GM19328 (cell line): ENCODE data around the gene PARN.

Experiments used
- ATAC-seq: cut with Tn5 transposase; IDR thresholded peaks from one replicate; pipeline ENCODE4 v1.9.1; 2021; ENCODE audit warnings: mild to moderate bottlenecking, moderate library complexity; ENCODE audit not compliant: unreplicated experiment

The PARN gene

DNA sequence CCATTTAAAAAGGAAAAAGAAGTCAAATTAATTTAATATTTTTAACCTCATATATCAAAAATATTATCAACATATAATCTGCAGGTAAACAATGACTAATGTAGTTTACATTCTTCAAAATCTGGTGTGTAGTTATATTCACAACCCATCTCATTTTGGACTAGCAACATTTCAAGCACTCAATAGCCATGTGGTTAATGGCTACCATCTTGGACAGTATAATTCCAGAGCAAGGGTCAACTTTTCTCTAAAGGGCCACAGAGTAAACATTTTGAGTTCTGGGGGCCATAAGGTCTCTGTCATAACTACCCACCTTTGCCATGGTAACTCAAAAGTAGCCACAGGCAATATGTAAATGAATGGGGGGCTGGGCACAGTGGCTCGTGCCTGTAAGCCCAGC is 153.9 kb downstream of the PARN start:
- no peak for ATAC-seq

DNA sequence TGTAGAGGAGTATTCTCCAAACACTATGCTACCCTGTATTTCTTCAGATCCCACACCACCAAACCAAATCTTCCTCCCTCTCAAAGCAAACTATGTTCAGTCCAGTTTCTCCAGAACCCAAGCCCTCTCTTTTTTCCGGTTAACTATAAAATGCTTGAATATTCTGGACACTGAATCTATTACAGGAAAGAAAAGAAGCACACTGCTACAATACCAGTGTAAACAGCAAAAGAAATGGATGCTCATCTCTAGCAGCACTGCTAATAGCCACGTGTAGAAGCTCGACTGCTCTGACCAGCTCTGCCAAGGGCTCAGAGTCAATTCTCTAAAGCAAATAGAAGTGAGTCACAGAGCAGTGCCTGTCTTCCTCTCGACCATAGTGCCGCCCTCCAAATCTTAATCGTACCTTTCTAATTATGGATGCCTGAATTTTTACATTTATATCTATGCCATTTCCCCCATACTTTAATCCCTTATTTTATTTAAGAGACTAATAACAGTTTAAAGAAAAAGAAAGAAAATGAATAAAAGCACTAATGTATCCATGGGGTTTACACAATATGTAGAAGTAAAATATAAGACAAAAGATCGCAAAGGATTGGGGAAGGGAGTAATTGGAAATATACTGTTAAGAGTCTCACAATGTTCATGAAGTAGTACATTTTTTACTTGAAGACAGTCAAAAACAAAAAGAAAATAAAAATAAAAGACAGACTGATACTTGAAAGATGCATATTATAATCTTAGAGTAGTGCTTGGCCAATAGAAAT is 154.5 kb downstream of the PARN start:
- no peak for ATAC-seq

DNA sequence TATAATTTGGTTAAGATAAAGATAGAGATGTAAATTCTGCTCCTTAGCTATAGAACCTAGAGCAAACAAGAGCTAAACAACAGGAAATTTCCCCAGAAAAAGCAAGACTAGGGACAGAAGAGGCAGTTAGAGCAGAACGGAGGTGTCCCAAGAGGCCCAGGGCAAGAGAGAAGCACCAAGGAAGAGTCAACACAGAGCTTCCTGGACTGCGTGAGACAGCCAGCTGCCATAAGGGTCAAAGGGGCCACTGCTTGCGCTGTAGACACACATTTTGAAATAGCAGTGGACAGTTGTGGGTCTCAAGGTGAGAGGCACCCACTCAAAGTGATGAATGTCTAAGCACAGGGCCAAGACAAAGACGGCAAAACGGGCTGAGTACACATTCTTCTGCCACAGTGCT is 156.6 kb downstream of the PARN start:
- ATAC-seq: no peak

DNA sequence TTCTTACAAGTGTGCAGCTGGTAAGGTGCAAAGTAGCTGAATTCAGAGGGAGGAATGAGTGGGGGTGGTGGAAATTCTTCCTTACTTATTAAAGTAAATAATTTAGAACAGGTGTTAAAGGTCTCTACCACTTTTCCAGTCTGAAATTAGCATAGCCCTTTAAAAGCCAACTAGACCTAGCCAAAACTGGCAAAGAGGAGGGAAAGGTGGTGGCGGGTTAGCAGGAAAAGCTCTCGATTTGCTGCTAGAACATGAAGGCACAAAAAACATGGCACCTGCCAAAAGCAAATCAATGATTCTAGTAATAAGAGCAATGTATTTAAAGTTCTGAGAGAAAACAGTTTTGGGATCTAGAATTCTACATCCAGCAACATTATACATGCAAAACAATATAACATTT is 157.7 kb downstream of the PARN start:
- no peak for ATAC-seq

DNA sequence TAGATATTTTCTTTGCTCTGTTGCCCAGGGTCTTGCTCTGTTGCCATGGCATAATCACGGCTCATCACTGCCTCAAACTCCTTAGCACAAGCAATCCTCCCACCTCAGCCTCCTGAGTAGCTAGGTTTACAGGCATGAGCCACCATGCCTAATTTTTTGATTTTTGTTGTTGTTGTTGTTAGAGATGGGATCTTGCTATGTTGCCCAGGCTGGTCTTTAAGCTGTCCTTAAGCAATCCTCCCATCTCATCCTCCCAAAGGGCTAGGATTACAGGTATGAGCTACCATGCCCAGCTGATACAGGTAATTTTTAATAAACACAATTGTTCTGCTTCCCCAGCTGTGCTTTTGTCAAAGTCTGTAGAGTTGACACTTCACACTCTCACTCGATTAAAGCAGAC is 159.3 kb downstream of the PARN start:
- no peak for ATAC-seq

DNA sequence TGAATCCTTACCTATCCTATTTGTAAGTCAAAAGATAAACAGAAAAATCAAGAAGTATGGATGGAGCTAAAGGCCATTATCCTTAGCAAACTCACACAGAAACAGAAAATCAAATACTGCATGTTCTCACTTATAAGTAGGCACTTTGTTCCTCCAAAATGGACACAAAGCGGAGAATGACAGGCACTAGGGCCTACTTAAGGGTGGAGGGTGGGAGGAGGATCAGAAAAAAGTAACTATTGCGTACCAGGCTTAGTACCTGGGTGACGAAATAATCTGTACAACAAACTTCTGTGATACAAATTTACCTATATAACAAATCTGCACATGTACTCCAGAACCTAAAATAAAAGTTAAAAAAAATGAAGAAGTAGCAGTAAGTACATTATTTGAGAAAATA is 164.3 kb downstream of the PARN start:
- no peak for ATAC-seq

DNA sequence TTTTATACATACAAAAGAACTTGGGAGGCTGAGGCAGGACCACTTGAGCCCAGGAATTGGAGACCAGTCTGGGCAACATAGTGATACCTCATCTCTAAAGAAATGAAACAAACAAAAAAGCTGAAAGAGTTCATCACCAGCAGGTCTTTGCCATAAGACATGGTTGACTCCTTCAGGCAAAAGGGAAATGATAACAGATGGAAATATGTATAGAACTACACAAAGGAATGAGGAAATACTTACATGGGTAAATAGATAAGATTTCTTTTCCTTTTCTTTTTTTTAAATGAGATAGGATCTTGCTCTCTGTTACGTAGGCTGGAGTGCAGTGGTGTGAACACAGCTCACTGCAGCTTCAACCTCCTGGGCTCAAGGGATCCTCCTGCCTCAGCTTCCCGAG is 165.3 kb downstream of the PARN start:
- no peak for ATAC-seq

DNA sequence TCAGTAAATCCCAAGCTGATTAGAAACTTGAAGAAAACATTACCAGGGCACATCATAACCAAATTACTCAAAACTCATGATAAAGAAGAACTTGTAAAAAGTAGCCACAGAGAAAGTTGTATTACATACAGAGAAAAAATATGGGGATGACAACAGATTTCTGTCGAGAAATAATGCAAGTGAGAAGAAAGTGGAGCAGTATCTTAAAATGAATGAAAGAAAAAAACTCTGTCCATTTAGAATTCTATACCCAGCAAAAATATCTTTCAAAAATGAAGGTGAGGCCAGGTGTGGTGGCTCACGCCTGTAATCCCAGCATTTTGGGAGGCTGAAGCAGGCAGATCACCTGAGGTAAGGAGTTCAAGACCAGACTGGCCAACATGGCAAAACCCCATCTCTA is 165.9 kb downstream of the PARN start:
- no peak for ATAC-seq

DNA sequence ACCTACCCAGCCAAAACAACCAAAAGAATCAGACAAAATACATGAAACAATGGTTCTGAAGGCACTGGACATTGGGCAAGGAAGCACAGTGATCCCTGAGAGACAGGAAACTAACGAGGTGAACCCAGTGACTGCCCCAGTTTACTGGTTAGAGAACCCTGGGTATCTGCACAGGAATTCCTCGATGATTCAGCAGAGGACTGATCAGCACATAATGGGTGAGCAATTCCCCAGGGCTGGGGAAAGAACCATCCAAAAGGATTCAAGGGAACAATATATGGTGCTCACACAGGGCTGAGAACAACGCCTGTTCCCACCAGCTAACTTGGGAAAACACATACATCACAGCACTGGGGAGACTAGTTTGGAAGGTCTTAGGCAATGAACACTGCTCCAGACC is 167.2 kb downstream of the PARN start:
- ATAC-seq: no peak

DNA sequence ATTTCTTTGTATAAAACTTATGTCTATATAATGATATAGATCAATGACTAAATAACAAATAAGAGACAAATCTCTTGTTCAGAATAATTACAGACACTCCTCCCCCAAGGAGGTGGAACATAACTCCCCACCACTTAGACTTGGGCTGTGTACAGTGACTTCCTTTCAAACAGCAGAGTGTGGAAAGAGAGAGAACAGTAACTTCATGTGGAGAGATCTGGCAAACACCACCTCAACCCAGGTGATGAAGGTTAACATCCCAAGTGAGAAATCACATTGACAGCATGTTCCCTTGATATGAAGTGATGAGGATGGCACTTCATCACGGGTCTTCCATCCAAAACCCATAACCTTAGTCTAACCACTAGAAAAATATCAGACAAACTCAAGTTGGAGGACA is 169.3 kb downstream of the PARN start:
- no peak for ATAC-seq

DNA sequence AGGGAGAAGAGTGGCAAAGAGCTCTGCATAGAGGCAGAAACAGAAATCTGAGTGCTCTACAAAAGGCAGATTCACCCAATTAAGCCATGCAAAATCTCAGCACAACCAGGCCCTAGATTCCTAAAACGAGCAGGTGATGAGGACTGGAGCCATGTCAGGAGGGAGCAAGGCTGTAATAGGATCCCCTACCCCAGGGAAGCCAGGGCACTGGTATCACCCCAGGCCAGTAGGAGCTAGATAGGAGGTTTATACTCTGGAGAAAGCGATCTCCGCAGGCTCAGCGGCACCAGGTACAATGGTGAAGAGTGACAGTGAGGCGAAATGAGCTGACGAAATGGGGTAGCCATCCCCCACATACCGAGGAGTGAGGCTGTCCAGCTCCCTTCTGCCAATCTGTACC is 171.5 kb downstream of the PARN start:
- ATAC-seq: no peak

DNA sequence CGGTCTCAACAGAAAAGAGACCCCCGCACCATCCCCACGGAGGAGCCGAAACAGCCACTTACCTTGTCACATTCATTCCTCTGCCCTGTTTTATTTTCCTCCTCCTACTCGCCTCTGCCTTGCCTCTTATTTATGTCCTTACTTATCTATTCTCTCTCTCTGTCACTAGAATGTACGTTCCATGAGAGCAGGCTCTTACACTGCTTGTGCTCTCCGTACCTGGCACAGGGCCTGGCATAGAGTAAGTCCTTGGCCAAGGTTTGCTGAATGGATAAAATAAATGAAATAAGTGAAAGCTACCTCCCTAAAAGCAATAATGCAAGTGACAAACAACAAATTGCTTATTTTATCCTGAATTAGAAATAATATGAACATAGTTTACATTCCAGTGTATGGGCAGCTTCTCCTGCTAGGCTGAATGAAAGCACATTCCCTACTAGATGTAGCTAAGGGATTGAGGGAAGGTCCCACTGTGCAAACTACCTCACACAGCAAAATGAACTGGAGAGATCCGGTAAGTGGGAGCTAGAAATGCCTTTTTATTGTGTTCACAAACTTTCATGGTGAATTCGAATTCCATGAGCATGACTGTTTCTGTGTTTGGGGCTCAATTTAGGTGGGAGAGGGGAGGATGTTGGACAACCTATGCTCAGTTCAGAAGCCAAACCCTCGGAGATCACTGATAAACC is 173.1 kb downstream of the PARN start:
- no peak for ATAC-seq

DNA sequence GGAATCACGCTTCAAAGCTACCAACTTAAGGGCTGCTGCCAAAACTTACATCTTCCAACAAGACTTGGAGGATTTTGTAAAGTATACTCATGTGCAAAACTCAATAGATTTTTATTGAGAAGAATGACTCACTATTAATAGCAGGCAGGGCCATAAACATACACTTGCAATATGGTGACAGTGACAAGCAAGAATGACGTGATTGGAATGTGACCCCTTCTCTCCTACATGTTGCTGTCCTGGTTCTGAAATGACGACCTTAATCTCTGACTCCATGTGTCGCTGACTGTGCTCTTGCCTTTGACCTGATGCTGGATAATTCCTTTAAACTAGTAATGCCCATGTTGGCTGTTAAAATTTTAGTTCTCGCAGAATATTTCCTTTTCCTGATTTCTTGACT is 174.5 kb downstream of the PARN start:
- ATAC-seq: no peak

DNA sequence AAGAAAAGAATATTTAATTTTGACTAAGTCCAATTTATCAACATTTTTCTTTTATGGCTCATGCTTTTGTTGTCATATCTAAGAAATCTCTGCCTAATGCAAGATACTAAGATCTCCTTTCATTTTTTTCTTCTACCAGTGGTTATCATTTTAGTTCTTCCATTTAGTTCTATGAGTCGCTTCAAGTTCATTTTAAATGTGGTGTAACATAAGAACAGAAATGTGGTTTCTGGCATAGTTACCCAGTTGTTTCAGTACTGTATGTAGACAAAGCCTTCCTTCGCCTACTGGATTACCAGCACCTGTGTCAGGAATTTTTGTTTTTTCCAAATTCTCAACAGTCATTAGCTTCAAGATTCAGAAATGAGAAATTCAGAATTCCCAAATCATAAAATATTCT is 175.7 kb downstream of the PARN start:
- no peak for ATAC-seq

DNA sequence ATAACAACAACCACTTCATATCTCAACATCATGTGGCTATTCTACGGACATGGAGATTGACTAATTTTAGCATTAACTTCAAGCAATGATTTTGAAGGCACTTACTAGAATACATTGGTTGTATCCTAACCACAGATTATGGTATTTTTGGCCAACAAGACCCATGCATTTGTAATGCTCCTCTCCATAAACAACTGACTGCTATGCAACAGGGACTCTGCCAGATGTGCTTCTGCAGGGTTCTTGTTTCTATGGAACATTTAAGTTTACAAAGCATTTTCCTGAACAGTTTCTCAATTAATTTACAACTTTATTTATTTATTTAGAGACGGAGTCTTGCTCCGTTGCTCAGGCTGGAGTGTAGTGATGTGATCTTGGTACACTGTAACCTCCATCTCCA is 178.0 kb downstream of the PARN start:
- no peak for ATAC-seq

DNA sequence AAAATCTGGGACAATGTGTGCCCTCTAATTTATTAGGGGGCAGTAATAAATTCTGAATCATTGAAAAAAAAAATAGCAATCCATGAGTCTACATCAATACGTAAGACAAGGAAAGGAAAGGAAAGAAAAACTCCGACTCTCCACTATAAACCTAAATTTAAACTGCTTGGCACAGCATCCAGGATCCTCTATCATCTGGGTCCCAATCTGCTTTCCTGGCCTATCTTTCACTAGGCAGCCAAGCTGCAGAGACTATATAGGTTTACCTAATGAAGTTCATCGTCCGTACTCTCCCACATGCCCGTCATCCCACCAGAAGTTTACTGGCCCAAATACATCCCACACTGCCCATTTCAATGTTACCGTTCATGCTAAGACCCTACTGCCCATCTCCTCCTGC is 179.2 kb downstream of the PARN start:
- ATAC-seq: no peak

DNA sequence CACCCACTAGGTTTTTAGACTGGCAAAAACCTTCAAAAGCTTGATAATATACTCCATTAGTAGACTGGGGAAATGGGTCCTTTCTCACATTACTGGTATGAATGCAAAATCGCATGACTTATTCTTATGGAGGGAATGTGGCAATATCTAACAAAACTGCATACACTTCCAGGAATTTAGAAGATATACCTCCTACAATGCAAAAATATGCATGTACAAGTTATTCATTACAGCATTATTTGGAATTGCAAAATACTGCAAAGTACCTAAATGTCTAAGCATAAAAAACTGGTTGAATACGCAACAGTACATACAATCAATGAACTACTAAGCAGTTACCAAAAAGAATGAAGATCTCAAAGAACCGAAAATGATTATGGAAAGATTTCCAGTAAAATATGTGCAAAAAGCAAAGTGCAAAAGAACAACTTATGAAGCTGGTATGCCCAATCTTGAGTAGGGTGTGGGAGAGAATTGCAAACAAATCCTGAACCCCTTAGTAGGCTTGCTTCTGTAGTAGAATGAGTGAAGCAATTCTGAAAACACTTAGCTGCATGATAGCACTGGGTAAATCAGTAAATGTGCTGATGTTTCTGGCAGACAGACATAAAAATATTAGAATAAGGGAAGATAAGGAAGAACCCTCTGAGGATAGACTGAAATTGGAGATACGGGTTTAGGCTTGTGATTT is 180.1 kb downstream of the PARN start:
- ATAC-seq: no peak

DNA sequence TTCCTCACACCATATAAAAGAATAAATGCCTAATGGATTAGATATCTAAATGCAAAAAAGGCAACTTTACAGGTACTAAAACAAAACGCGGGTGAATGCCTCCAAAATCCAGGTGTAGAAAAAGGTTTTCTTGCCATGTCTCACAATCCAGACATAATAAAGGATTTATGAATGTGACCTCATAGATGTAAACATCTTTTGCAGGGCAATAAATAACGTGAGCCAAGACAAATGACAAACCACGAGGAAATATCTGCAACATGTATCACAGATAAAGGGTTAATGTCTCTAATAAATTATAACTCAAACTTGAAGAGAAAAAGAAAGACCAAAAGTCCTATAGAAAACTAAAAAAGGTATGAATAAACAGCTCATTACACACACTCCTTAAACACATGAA is 180.7 kb downstream of the PARN start:
- ATAC-seq: no peak

DNA sequence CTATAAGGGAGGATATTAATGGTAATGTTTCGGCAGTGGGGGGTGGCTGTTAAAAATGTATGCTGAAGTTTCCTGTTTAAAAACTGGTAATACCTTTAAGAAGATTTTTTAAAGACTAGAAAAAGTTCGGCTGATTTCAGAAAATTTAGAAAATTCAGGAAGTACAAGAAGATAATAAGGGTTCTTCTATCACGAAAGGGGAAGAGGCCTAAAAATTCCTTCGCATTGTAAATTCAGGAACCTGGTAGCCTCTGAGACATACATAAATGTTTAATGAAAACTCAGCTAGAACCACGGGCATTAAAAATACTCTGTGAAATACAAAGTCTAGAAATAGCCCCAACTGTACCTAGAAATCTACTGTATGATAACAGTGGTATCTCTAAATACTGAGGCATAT is 181.2 kb downstream of the PARN start:
- ATAC-seq: no peak

DNA sequence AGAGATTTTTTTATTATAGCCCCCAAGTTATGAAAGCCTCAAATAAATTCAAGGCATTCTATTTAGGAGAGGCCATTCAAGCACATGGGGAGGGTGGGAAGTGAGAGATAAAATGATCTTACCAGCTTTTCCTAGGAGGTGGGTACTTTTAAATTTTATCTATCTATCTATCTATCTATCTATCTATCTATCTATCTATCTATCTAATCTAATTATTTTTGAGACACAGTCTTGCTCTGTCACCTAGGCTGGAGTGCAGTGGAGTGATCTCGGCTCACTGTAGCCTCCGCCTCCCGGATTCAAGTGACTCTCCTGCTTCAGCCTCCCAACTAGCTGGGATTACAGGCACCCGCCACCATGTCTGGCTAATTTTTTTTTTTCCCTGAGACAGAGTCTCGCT is 182.3 kb downstream of the PARN start:
- no peak for ATAC-seq

DNA sequence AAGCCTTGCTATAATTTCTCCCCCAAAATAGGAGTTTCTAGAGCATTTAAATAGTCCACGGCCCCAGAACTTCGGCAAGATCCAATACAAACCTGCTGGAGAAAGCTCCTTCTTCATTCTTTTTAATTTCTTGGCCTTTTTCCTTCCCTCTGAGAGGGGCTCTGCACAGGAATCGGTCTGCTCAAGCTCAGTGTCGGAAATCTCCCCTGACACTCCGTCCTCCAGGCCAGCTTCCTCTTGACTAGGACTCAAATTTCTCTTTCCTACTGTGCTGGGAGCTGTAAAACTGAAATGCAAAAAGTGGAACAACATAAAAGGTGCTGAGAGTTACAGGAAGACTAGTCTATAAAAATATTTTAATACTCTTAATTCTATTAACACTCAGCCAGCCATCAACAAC is 183.3 kb downstream of the PARN start:
- ATAC-seq: no peak
